IMR-90 (cell line): ENCODE data around the gene HAS3. TPM values are rescaled to one million over a fixed set of nuclear protein-coding genes. Genes with fewer than 3 reads are reported as not detected.

Experiments
- ATAC-seq: fragments of 200-7000 bp; cut with Tn5 transposase; 2 replicates; pipeline ENCODE4 v1.9.1; 2020; ENCODE audit warnings: low read depth, mild to moderate bottlenecking, moderate library complexity
- BruUV-seq: library from RNA; stranded (reverse); fragments of 400-500 nt; replicated peaks from 2 replicates; lab custom pipeline; 2021; lab: Mats Ljungman, UMichigan
- CTCF ChIA-PET: fragments of 300-600 bp; formaldehyde crosslinking; extraction: SDS; loops from one replicate; lab custom pipeline; 2021; ENCODE audit warnings: antibody characterized with exemption; lab: Yijun Ruan, JAX
- POLR2A ChIA-PET: fragments of 300-600 bp; sonication (Branson Sonifier 250); formaldehyde crosslinking; loops from one replicate; lab custom pipeline; 2022; ENCODE audit warnings: antibody characterized with exemption; ENCODE audit not compliant: unreplicated experiment; lab: Charles Lee
- DNase-seq: peaks from one replicate; pipeline ENCODE4 v3.0.0; 2013
- H2AFZ ChIP-seq: replicated peaks from 2 replicates; pipeline ENCODE3; 2013; ENCODE audit warnings: low read length, mild to moderate bottlenecking; ENCODE audit not compliant: poor library complexity
- H2AK5ac ChIP-seq: 2 replicates; pipeline ENCODE4 v1.6.1; 2013; ENCODE audit warnings: low read depth, low read length, inconsistent platforms
- H2AK9ac ChIP-seq: replicated peaks from 2 replicates; pipeline ENCODE3; 2013; ENCODE audit warnings: mild to moderate bottlenecking, low read depth, low read length, moderate library complexity; ENCODE audit not compliant: poor library complexity
- H2BK120ac ChIP-seq: 2 replicates; pipeline ENCODE4 v1.6.1; 2013; ENCODE audit warnings: low read depth, low read length, inconsistent platforms
- H2BK15ac ChIP-seq: 3 replicates; pipeline ENCODE4 v1.6.1; 2013; ENCODE audit warnings: low read depth, low read length, inconsistent platforms
- H2BK20ac ChIP-seq: 2 replicates; pipeline ENCODE4 v1.6.1; 2013; ENCODE audit warnings: low read depth, mild to moderate bottlenecking, inconsistent platforms, low read length, moderate library complexity
- H2BK5ac ChIP-seq: 2 replicates; pipeline ENCODE4 v1.6.1; 2013; ENCODE audit warnings: mild to moderate bottlenecking, low read depth, low read length, inconsistent platforms; ENCODE audit not compliant: poor library complexity, severe bottlenecking
- H3K14ac ChIP-seq: replicated peaks from 2 replicates; pipeline ENCODE4 v1.6.1; 2013; ENCODE audit warnings: low read depth, low read length, inconsistent platforms
- H3K18ac ChIP-seq: 2 replicates; pipeline ENCODE4 v1.6.1; 2013; ENCODE audit warnings: low read depth, low read length, control low read depth
- H3K23ac ChIP-seq: 2 replicates; pipeline ENCODE4 v1.6.1; 2013; ENCODE audit warnings: low read depth, low read length, inconsistent platforms
- H3K27ac ChIP-seq: 2 replicates; pipeline ENCODE4 v1.5.1; 2013; ENCODE audit warnings: mild to moderate bottlenecking, control low read depth, low read length; ENCODE audit not compliant: insufficient read depth
- H3K27me3 ChIP-seq: 2 replicates; pipeline ENCODE4 v1.6.1; 2013; ENCODE audit warnings: low read length; ENCODE audit not compliant: control insufficient read depth, insufficient read depth
- H3K36me3 ChIP-seq: 2 replicates; pipeline ENCODE4 v1.6.1; 2013; ENCODE audit warnings: low read length, mixed read lengths; ENCODE audit not compliant: control insufficient read depth, insufficient read depth
- H3K4ac ChIP-seq: 2 replicates; pipeline ENCODE4 v1.6.1; 2013; ENCODE audit warnings: low read depth, low read length, inconsistent platforms
- H3K4me1 ChIP-seq: 2 replicates; pipeline ENCODE4 v1.6.1; 2013; ENCODE audit warnings: low read length, mixed read lengths; ENCODE audit not compliant: control insufficient read depth, insufficient read depth
- H3K4me2 ChIP-seq: 2 replicates; pipeline ENCODE4 v1.6.1; 2013; ENCODE audit warnings: low read depth, mild to moderate bottlenecking, control low read depth, low read length, moderate library complexity
- H3K4me3 ChIP-seq: 2 replicates; pipeline ENCODE4 v1.5.1; 2013; ENCODE audit warnings: low read depth, mild to moderate bottlenecking, control low read depth, low read length, moderate library complexity; ENCODE audit not compliant: insufficient read depth
- H3K56ac ChIP-seq: 2 replicates; pipeline ENCODE4 v1.6.1; 2013; ENCODE audit warnings: low read length, inconsistent platforms; ENCODE audit not compliant: insufficient read depth; ENCODE audit errors: extremely low read depth
- H3K79me1 ChIP-seq, 2 experiments: 2 replicates each; pipeline ENCODE4 v1.6.1; 2013; ENCODE audit warnings: low read length in 2 of 2, inconsistent platforms in 1 of 2, low read depth in 1 of 2
- H3K9ac ChIP-seq: 2 replicates; pipeline ENCODE4 v1.6.1; 2013; ENCODE audit warnings: low read depth, low read length, control low read depth
- H3K9me1 ChIP-seq: 2 replicates; pipeline ENCODE4 v1.6.1; 2013; ENCODE audit warnings: low read length, inconsistent platforms; ENCODE audit not compliant: insufficient read depth
- H3K9me3 ChIP-seq: 2 replicates; pipeline ENCODE4 v1.6.1; 2013; ENCODE audit warnings: low read length; ENCODE audit not compliant: control insufficient read depth, insufficient read depth
- H4K20me1 ChIP-seq: 2 replicates; pipeline ENCODE4 v1.6.1; 2013; ENCODE audit warnings: low read length, inconsistent platforms; ENCODE audit not compliant: insufficient read depth
- H4K5ac ChIP-seq: 2 replicates; pipeline ENCODE4 v1.6.1; 2013; ENCODE audit warnings: mild to moderate bottlenecking, low read depth, low read length, control low read depth
- H4K8ac ChIP-seq, 2 experiments: 2 replicates each; pipeline ENCODE4 v1.6.1; 2013; ENCODE audit warnings: low read depth in 2 of 2, low read length in 2 of 2, control low read depth in 1 of 2, inconsistent platforms in 1 of 2
- H4K91ac ChIP-seq: 2 replicates; pipeline ENCODE4 v1.6.1; 2013; ENCODE audit warnings: low read depth, low read length, inconsistent platforms; ENCODE audit not compliant: insufficient read depth
- BHLHE40 ChIP-seq: fragments of 150-350 bp; IDR thresholded peaks from 2 replicates; pipeline ENCODE4 v1.6.1; 2016; ENCODE audit warnings: mild to moderate bottlenecking, low read depth, low read length
- CEBPB ChIP-seq: IDR thresholded peaks from 2 replicates; pipeline ENCODE4 v1.6.1; 2012; ENCODE audit warnings: low read depth, low read length, improper control_type of control experiment
- MAZ ChIP-seq: IDR thresholded peaks from 2 replicates; pipeline ENCODE4 v1.6.1; 2012; ENCODE audit warnings: low read depth, mild to moderate bottlenecking, low read length, improper control_type of control experiment, moderate library complexity, borderline replicate concordance
- RCOR1 ChIP-seq: IDR thresholded peaks from 2 replicates; pipeline ENCODE4 v1.6.1; 2012; ENCODE audit warnings: mild to moderate bottlenecking, low read length, improper control_type of control experiment; ENCODE audit not compliant: insufficient replicate concordance
- WGBS, 2 experiments: methylation state at CpG; one replicate each; pipeline versions ENCODE4 v1.1.5 to v1.1.7; 2013; ENCODE audit warnings: missing lambda C conversion rate in 2 of 2; ENCODE audit not compliant: insufficient read length in 1 of 2; ENCODE audit errors: extremely low coverage in 2 of 2; 5-methylcytosine and 5-hydroxymethylcytosine counted together
- dilution Hi-C: fragments of 300-500 bp; cut with HindIII; formaldehyde crosslinking; loops from one replicate; pipeline ENCODE4 v1.14.3; 2018; ENCODE audit warnings: low sequenced_read_pairs; ENCODE audit not compliant: unreplicated experiment
- in situ Hi-C: fragments of 300-500 bp; cut with MboI; formaldehyde crosslinking; loops from 3 replicates; pipeline ENCODE4 v1.14.3; 2019; ENCODE audit warnings: low sequenced_read_pairs, inconsistent platforms, mixed read lengths
- intact Hi-C: fragments of 100-400 bp; cut with micrococcal nuclease; formaldehyde crosslinking; loops from 2 replicates; pipeline ENCODE4 v1.10.0; 2022
- polyA plus RNA-seq, 3 experiments: library from polyadenylated mRNA; depleted of rRNA; stranded (reverse); fragments of >200 nt; gene quantifications; 2 replicates each; pipeline ENCODE4 v1.2.3, GENCODE V29; 2012; ENCODE audit warnings: low replicate concordance in 1 of 3
- total RNA-seq: library from RNA; depleted of rRNA; stranded (reverse); fragments of >200 nt; gene quantifications from 2 replicates; pipeline ENCODE4 v1.2.3, GENCODE V29; 2012
- TF ChIP-seq, protein P1 (sequence below): conservative IDR thresholded peaks from 2 replicates; pipeline ENCODE4 v1.5.1; 2012; ENCODE audit warnings: mild to moderate bottlenecking, low read depth, low read length, improper control_type of control experiment

Gene HAS3
- total and polyA plus RNA-seq, 2 of the 4 experiments (the other 2 are of a cell fraction) = 0.36 to 0.97 TPM

DNA sequence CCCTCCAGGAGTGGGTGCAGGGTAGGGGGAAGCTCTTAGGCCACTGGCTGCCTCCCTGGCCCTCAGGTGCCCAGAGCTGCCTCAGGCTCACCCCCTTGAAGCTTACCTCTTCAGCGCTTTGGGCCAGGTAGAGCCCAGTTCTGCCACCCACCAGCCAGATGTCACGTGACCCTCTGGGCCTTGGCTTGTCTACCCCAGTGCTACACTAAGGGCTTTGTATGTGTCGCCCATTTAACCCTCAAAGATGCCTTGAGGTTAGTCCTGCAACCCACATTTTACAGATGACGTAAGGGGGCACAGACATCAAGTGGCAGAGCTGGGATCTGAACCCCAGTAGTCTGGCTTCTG, 3.4 kb downstream of the HAS3 start:
- POLR2A ChIA-PET = no interaction called here

More for the DNA sequence above, 3.4 kb downstream of the HAS3 start:
- Histone ChIP-seq H2BK15ac (no peak overlapping the region), H3K18ac (no peak overlapping the region), H2BK120ac (no peak overlapping the region), H3K9me3 (no peaks in the 10 kb centered on the region), H2BK5ac (no peak overlapping the region), H3K79me1 (peaks cover 0 to 22% of the 10 kb centered on the region in 2 experiments; a peak in 2 of 4 replicates), H2AK5ac (no peak overlapping the region), H2AFZ (no peak overlapping the region), H3K56ac (no peak overlapping the region), H3K4me1 (peaks cover 4% of the 10 kb centered on the region; the same call in 1 of the 2 replicates), H2AK9ac (no peak overlapping the region), H3K4me3 (no peak overlapping the region), H3K27ac (no peak overlapping the region), H3K9me1 (0 out of 2 replicates have a peak, but pooled peaks cover 5% of the 10 kb centered on the region), H3K27me3 (no peaks in the 10 kb centered on the region), H4K20me1 (peaks cover 29% of the 10 kb centered on the region), H3K36me3 (peaks cover 12% of the 10 kb centered on the region), H2BK20ac (no peak overlapping the region), H3K4ac (no peak overlapping the region), H4K5ac (no peak overlapping the region), H3K14ac (no peak overlapping the region), H4K8ac (no peak overlapping the region), H3K23ac (no peak overlapping the region), H3K9ac (no peak overlapping the region), H3K4me2 (no peak overlapping the region), H4K91ac (no peak overlapping the region)
- TF ChIP-seq BHLHE40 (no peak), CEBPB (no peak), MAZ (no peak), RCOR1 (no peak)
- TF ChIP-seq, protein P1, sequence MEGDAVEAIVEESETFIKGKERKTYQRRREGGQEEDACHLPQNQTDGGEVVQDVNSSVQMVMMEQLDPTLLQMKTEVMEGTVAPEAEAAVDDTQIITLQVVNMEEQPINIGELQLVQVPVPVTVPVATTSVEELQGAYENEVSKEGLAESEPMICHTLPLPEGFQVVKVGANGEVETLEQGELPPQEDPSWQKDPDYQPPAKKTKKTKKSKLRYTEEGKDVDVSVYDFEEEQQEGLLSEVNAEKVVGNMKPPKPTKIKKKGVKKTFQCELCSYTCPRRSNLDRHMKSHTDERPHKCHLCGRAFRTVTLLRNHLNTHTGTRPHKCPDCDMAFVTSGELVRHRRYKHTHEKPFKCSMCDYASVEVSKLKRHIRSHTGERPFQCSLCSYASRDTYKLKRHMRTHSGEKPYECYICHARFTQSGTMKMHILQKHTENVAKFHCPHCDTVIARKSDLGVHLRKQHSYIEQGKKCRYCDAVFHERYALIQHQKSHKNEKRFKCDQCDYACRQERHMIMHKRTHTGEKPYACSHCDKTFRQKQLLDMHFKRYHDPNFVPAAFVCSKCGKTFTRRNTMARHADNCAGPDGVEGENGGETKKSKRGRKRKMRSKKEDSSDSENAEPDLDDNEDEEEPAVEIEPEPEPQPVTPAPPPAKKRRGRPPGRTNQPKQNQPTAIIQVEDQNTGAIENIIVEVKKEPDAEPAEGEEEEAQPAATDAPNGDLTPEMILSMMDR = no peak
- CTCF ChIA-PET = no interaction called here
- DNase-seq (no peak), ATAC-seq (no peak)
- dilution Hi-C loops (no loop called here), in situ Hi-C loops (no loop called here), intact Hi-C loops (no loop called here)
- WGBS, 2 experiments = 83% methylated on average over 2 of the region's 4 CpGs; no CpG with 5 or more reads in 1 of the 2 experiments
- BruUV-seq = no TSS peak
